Measurements from ENCODE around the gene PTPRA.

Gene PTPRA

GRCh38 chr20:2858591-2858990 lies 14.7 kb upstream of the PTPRA start:
- DNase-seq (ENCODE audit: low read depth): no peak

- no peak for DNase-seq (ENCODE audit: low read depth)
These were observed 13.8 kb upstream of the PTPRA start for GRCh38 chr20:2859330-2860121.

GRCh38 chr20:2864626-2865025 lies 8.7 kb upstream of the PTPRA start:
- no peak for DNase-seq (ENCODE audit: low read depth)

- DNase-seq (ENCODE audit: low read depth): no peak
These were observed 8.2 kb upstream of the PTPRA start for GRCh38 chr20:2865101-2865500.

GRCh38 chr20:2865630-2866029 lies 7.7 kb upstream of the PTPRA start:
- peak; percentile 56 for DNase-seq (ENCODE audit: low read depth)

- no peak for DNase-seq (ENCODE audit: low read depth)
These were observed 7.0 kb upstream of the PTPRA start for GRCh38 chr20:2866236-2866635.

- no peak for DNase-seq (ENCODE audit: low read depth)
These were observed 6.0 kb upstream of the PTPRA start for GRCh38 chr20:2867081-2867864.

- DNase-seq (ENCODE audit: low read depth): no peak
These were observed 3.9 kb upstream of the PTPRA start for GRCh38 chr20:2869381-2869780.

- DNase-seq (ENCODE audit: low read depth): no peak
These were observed 2.2 kb upstream of the PTPRA start for GRCh38 chr20:2871111-2871465.

- peak; percentile 54 for DNase-seq (ENCODE audit: low read depth)
These were observed 1.4 kb upstream of the PTPRA start for GRCh38 chr20:2871661-2872458.

- DNase-seq (ENCODE audit: low read depth): peak; percentile 80
These were observed 747 bp upstream of the PTPRA start for GRCh38 chr20:2872459-2873009.

- DNase-seq (ENCODE audit: low read depth): peak; percentile 70
These were observed 413 bp downstream of the PTPRA start for GRCh38 chr20:2873747-2874041.

- no peak for DNase-seq (ENCODE audit: low read depth)
These were observed 1.2 kb downstream of the PTPRA start for GRCh38 chr20:2874456-2874855.

- DNase-seq (ENCODE audit: low read depth): no peak
These were observed 2.5 kb downstream of the PTPRA start for GRCh38 chr20:2875690-2876203.

GRCh38 chr20:2878515-2878914 lies 5.2 kb downstream of the PTPRA start:
- no peak for DNase-seq (ENCODE audit: low read depth)

GRCh38 chr20:2879146-2879545 lies 5.9 kb downstream of the PTPRA start:
- no peak for DNase-seq (ENCODE audit: low read depth)

- DNase-seq (ENCODE audit: low read depth): no peak
These were observed 7.4 kb downstream of the PTPRA start for GRCh38 chr20:2880650-2881049.

GRCh38 chr20:2883726-2884637 lies 10.7 kb downstream of the PTPRA start:
- no peak for DNase-seq (ENCODE audit: low read depth)

- DNase-seq (ENCODE audit: low read depth): no peak
These were observed 14.4 kb downstream of the PTPRA start for GRCh38 chr20:2887715-2888114.

- no peak for DNase-seq (ENCODE audit: low read depth)
These were observed 15.1 kb downstream of the PTPRA start for GRCh38 chr20:2888224-2888955.

GRCh38 chr20:2889209-2889608 lies 15.9 kb downstream of the PTPRA start:
- no peak for DNase-seq (ENCODE audit: low read depth)

All from activated T-cell treated with anti-CD3 and anti-CD28 coated beads for 48 hours (primary cell).